B cell (primary cell): ENCODE results near the gene ASTN2. TPM values are rescaled to one million over a fixed set of nuclear protein-coding genes. Genes with fewer than 3 reads are reported as not detected.

Experiments
- ATAC-seq: fragments of 200-7000 bp; cut with Tn5 transposase; one replicate; pipeline ENCODE4 v1.10.0; 2021; ENCODE audit warnings: low read depth, mild to moderate bottlenecking, moderate number of reproducible peaks, moderate library complexity
- CTCF ChIA-PET: fragments of 350-600 bp; sonication (Branson Sonifier 250); formaldehyde crosslinking; loops from one replicate; lab custom pipeline; 2021; ENCODE audit warnings: antibody characterized with exemption, inconsistent platforms; lab: Charles Lee
- POLR2A ChIA-PET: fragments of 350-600 bp; sonication (Branson Sonifier 250); formaldehyde crosslinking; loops from one replicate; lab custom pipeline; 2021; ENCODE audit warnings: antibody characterized with exemption; lab: Charles Lee
- DNase-seq: peaks from one replicate; pipeline ENCODE4 v3.0.0; 2013
- H2AFZ ChIP-seq: 2 replicates; pipeline ENCODE4 v1.6.1; 2012; ENCODE audit warnings: mild to moderate bottlenecking, low read depth, low read length; ENCODE audit not compliant: insufficient read depth, poor library complexity, severe bottlenecking
- H3K27ac ChIP-seq, 2 donors: 1 replicate in 1 of 2; 2 replicates in 1 of 2; pipeline ENCODE4 v1.5.1; 2012 to 2013; ENCODE audit warnings: low read length in 2 of 2, mild to moderate bottlenecking in 2 of 2, moderate library complexity in 1 of 2
- H3K27me3 ChIP-seq, 4 experiments: fragments of 200-600 bp in 1 of 4; sonication (generic) in 1 of 4; replicated peaks in 1 of 4; 1 replicate in 2 of 4; 2 replicates in 2 of 4; pipeline versions ENCODE4 v1.6.1 to v1.7.0; 2013 to 2016; ENCODE audit warnings: low read length in 3 of 4, mild to moderate bottlenecking in 2 of 4, mixed read lengths in 1 of 4, moderate library complexity in 1 of 4; ENCODE audit not compliant: insufficient read depth in 4 of 4, control insufficient read depth in 3 of 4; ENCODE audit errors: control extremely low read depth in 1 of 4
- H3K36me3 ChIP-seq, 2 experiments: replicated peaks in 1 of 2; 1 replicate in 1 of 2; 2 replicates in 1 of 2; pipeline versions ENCODE4 v1.6.1 to v1.7.1; 2013; ENCODE audit warnings: low read length in 1 of 2; ENCODE audit not compliant: insufficient read depth in 2 of 2, control insufficient read depth in 1 of 2; ENCODE audit errors: control extremely low read depth in 1 of 2, extremely low read depth in 1 of 2
- H3K4me1 ChIP-seq, 2 donors: fragments of 200-600 bp in 1 of 2; sonication (generic) in 1 of 2; 1 replicate in 1 of 2; 2 replicates in 1 of 2; pipeline versions ENCODE4 v1.5.1 to v1.6.1; 2013 to 2017; ENCODE audit warnings: low read length in 2 of 2; ENCODE audit not compliant: control insufficient read depth in 2 of 2, insufficient read depth in 2 of 2
- H3K4me2 ChIP-seq: replicated peaks from 2 replicates; pipeline ENCODE3; 2012; ENCODE audit warnings: mild to moderate bottlenecking, low read depth, low read length; ENCODE audit not compliant: poor library complexity, severe bottlenecking
- H3K4me3 ChIP-seq, 5 experiments: fragments of 200-600 bp in 1 of 5; sonication (generic) in 1 of 5; 1 replicate in 3 of 5; 2 replicates in 2 of 5; pipeline versions ENCODE4 v1.5.1 to v1.7.0; 2011 to 2016; ENCODE audit warnings: low read length in 4 of 5, mild to moderate bottlenecking in 4 of 5, low read depth in 2 of 5, control low read depth in 1 of 5, moderate library complexity in 1 of 5; ENCODE audit not compliant: insufficient read depth in 1 of 5; ENCODE audit errors: control extremely low read depth in 1 of 5, extremely low read depth in 1 of 5
- H3K79me2 ChIP-seq: fragments of 200-600 bp; sonication (generic); one replicate; pipeline ENCODE4 v1.6.0; 2016; ENCODE audit warnings: low read length; ENCODE audit not compliant: control insufficient read depth, insufficient read depth
- H3K9ac ChIP-seq: fragments of 200-600 bp; sonication (generic); 2 replicates; pipeline ENCODE4 v1.6.1; 2017; ENCODE audit warnings: mild to moderate bottlenecking, low read length, moderate library complexity
- H3K9me3 ChIP-seq, 3 donors: one replicate each; pipeline versions ENCODE4 v1.6.1 to v1.7.1; 2013; ENCODE audit warnings: low read length in 2 of 3; ENCODE audit not compliant: control insufficient read depth in 2 of 3, insufficient read depth in 1 of 3; ENCODE audit errors: control extremely low read depth in 1 of 3
- H4K20me1 ChIP-seq: 2 replicates; pipeline ENCODE4 v1.6.0; 2012; ENCODE audit warnings: mild to moderate bottlenecking, low read length; ENCODE audit not compliant: insufficient read depth, control insufficient read depth, poor library complexity, severe bottlenecking
- H3K27ac Mint-ChIP-seq: one replicate; pipeline ENCODE4 v1.8.0; 2021; ENCODE audit warnings: mixed read lengths
- H3K27me3 Mint-ChIP-seq: one replicate; pipeline ENCODE4 v1.8.0; 2021; ENCODE audit warnings: mixed read lengths
- H3K4me1 Mint-ChIP-seq: one replicate; pipeline ENCODE4 v1.8.0; 2021; ENCODE audit warnings: mixed read lengths
- H3K4me3 Mint-ChIP-seq: one replicate; pipeline ENCODE4 v1.8.0; 2021; ENCODE audit warnings: mixed read lengths
- H3K9me3 Mint-ChIP-seq: one replicate; pipeline ENCODE4 v1.8.0; 2022; ENCODE audit warnings: mixed read lengths; ENCODE audit not compliant: insufficient read depth
- EZH2 ChIP-seq: IDR thresholded peaks from 2 replicates; pipeline ENCODE4 v1.6.1; 2012; ENCODE audit warnings: borderline replicate concordance, low read depth, mild to moderate bottlenecking, moderate library complexity, low read length; ENCODE audit not compliant: insufficient read depth, poor library complexity, severe bottlenecking
- WGBS: methylation state at CpG from one replicate; pipeline ENCODE4 v1.1.5; 2013; ENCODE audit warnings: missing lambda C conversion rate; ENCODE audit not compliant: insufficient coverage; 5-methylcytosine and 5-hydroxymethylcytosine counted together
- intact Hi-C: fragments of 100-400 bp; cut with micrococcal nuclease; formaldehyde crosslinking; loops from one replicate; pipeline ENCODE4 v1.10.0; 2022
- polyA plus RNA-seq: library from polyadenylated mRNA; depleted of rRNA; stranded (reverse); fragments of >200 nt; gene quantifications from 2 replicates; pipeline ENCODE4 v1.2.3, GENCODE V29; 2012
- total RNA-seq, 2 donors: library from RNA; stranded (reverse); fragments of 120-200 nt in 1 of 2; gene quantifications; 1 replicate in 1 of 2; 2 replicates in 1 of 2; pipeline versions ENCODE4 v1.2.3 to v1.2.4, GENCODE V29; 2013 to 2022
- TF ChIP-seq, protein P1 (sequence below): fragments of 200-600 bp; IDR thresholded peaks from one replicate; pipeline ENCODE4 v1.8.0; 2022; ENCODE audit warnings: antibody characterized with exemption, mild to moderate bottlenecking

Gene ASTN2
- total and polyA plus RNA-seq, 2 donors (not counting 1 experiment from before 2014, with no cell fraction given): 1.2 to 3.6 TPM

DNA sequence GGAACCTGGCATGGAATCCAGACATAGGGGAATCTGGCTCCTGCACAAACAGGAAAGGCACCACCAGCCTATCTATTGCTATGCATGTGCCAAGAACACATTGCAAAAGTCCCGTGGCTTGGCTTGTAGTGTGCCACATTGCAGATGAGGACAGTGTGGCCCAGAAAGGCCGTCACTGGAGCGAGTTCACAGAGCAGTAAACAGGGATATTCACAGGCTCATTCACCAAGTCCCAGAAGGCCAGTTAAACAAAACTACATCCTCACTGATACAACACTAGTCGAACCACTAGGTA lies 767.4 kb downstream of the ASTN2 start:
- intact Hi-C loops: loop anchor here (5.0 kb wide), 1 partner anchor 1055 kb away; no protein-coding TSS in a partner anchor
- no peaks in the 10 kb centered on the region for H3K9me3 Mint-ChIP-seq

DNA sequence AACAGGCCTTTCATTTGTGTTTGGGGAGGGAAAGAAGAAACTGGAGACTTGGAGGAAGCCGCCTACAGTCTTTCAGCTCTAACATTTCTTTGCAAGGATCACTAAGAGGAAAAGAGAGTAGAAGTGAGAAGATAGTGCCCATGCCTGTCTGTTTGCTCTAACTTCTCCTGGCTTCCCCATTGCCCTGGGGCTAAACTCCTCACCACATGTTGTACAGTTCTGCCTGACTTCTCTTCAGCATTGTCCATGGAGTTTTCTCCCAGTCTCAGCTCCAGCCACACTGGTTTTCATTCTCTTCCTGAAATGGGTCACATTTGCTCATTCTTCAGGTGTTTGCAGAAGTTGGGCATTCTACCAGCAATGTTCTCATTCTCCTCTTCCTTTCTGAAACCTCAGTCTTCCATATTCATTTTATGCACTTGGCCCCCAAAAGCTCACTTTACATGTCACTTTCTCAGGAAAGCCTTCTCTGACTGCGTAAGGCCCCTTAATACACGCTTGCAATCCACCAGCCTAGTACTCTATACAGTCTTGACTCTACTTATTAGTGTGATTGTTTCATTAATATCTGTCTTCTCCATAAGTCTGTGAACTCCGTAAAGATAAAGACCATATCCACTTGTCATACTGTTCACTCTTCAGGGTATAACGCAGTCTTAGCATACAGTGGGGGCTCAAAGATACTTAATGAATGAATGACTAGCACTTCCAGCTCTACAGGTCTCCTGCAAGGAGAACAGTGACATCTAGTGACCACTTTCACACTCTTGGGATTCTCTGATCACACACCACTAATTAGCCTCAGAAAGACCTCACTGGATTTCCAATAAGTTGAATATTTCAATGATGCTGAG lies 768.0 kb downstream of the ASTN2 start:
- Histone ChIP-seq H3K27ac (no peak overlapping the region), H3K79me2 (no peaks in the 10 kb centered on the region), H3K4me3 (no peak overlapping the region), H3K9me3 (no peaks in the 10 kb centered on the region), H3K36me3 (no peaks in the 10 kb centered on the region), H3K27me3 (no peaks in the 10 kb centered on the region), H3K4me1 (no peaks in the 10 kb centered on the region), H4K20me1 (no peaks in the 10 kb centered on the region), H2AFZ (no peak overlapping the region), H3K9ac (no peak overlapping the region), H3K4me2 (no peak overlapping the region)
- Mint-ChIP-seq H3K27ac (no peak overlapping the region), H3K4me3 (no peak overlapping the region), H3K4me1 (no peaks in the 10 kb centered on the region), H3K9me3 (no peaks in the 10 kb centered on the region), H3K27me3 (no peaks in the 10 kb centered on the region)
- no peak for TF ChIP-seq EZH2
- TF ChIP-seq, protein P1, sequence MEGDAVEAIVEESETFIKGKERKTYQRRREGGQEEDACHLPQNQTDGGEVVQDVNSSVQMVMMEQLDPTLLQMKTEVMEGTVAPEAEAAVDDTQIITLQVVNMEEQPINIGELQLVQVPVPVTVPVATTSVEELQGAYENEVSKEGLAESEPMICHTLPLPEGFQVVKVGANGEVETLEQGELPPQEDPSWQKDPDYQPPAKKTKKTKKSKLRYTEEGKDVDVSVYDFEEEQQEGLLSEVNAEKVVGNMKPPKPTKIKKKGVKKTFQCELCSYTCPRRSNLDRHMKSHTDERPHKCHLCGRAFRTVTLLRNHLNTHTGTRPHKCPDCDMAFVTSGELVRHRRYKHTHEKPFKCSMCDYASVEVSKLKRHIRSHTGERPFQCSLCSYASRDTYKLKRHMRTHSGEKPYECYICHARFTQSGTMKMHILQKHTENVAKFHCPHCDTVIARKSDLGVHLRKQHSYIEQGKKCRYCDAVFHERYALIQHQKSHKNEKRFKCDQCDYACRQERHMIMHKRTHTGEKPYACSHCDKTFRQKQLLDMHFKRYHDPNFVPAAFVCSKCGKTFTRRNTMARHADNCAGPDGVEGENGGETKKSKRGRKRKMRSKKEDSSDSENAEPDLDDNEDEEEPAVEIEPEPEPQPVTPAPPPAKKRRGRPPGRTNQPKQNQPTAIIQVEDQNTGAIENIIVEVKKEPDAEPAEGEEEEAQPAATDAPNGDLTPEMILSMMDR: no peak
- POLR2A ChIA-PET: no interaction called here
- no peak for ATAC-seq
- CTCF ChIA-PET: no interaction called here
- WGBS: 93% methylated on average over 3 of the region's 5 CpGs
- DNase-seq: peak; percentile 5
- intact Hi-C loops: loop anchor here (5.0 kb wide), 1 partner anchor 1055 kb away; no protein-coding TSS in a partner anchor

More for the DNA sequence above, 767.4 kb downstream of the ASTN2 start:
- Histone ChIP-seq H3K9ac (no peak overlapping the region), H3K27ac (no peak overlapping the region), H3K4me2 (no peak overlapping the region), H2AFZ (no peak overlapping the region), H3K36me3 (no peaks in the 10 kb centered on the region), H3K27me3 (no peaks in the 10 kb centered on the region), H3K4me1 (no peaks in the 10 kb centered on the region), H3K9me3 (no peaks in the 10 kb centered on the region), H4K20me1 (no peaks in the 10 kb centered on the region), H3K4me3 (no peak overlapping the region), H3K79me2 (no peaks in the 10 kb centered on the region)
- no peak overlapping the region for H3K27ac Mint-ChIP-seq
- no peak for DNase-seq
- H3K4me1 Mint-ChIP-seq: no peaks in the 10 kb centered on the region
- ChIA-PET CTCF (no interaction called here), POLR2A (no interaction called here)
- TF ChIP-seq, protein P1: no peak
- TF ChIP-seq EZH2: no peak
- H3K27me3 Mint-ChIP-seq: no peaks in the 10 kb centered on the region
- WGBS: 97% methylated on average over 3 of the region's 4 CpGs
- no peak for ATAC-seq
- H3K4me3 Mint-ChIP-seq: no peak overlapping the region
